HEK293 (cell line): ENCODE data around the gene ADGRD2.

Experiments
- ATF2 ChIP-seq: fragments of 450-650 bp; formaldehyde crosslinking; IDR thresholded peaks from 2 replicates; pipeline ENCODE4 v1.5.1; 2016; ENCODE audit warnings: missing biosample characterization, missing genetic modification characterization, low read depth
- CTCF ChIP-seq: fragments of 450-650 bp; formaldehyde crosslinking; IDR thresholded peaks from 2 replicates; pipeline ENCODE4 v1.5.1; 2016; ENCODE audit warnings: missing biosample characterization, missing genetic modification characterization
- REST ChIP-seq: fragments of 450-650 bp; formaldehyde crosslinking; IDR thresholded peaks from 2 replicates; pipeline ENCODE4 v1.5.1; 2016; ENCODE audit warnings: missing biosample characterization, missing genetic modification characterization
- SALL2 ChIP-seq: fragments of 450-650 bp; formaldehyde crosslinking; IDR thresholded peaks from 2 replicates; pipeline ENCODE4 v1.5.0; 2017; ENCODE audit warnings: missing biosample characterization, mild to moderate bottlenecking, missing genetic modification characterization, borderline replicate concordance
- SP2 ChIP-seq: fragments of 450-650 bp; formaldehyde crosslinking; IDR thresholded peaks from 2 replicates; pipeline ENCODE4 v1.5.1; 2016; ENCODE audit warnings: missing biosample characterization, missing genetic modification characterization
- ZNF10 ChIP-seq: fragments of 450-650 bp; formaldehyde crosslinking; IDR thresholded peaks from 2 replicates; pipeline ENCODE4 v1.5.1; 2017; ENCODE audit warnings: missing biosample characterization, missing genetic modification characterization
- ZNF560 ChIP-seq: fragments of 450-650 bp; formaldehyde crosslinking; IDR thresholded peaks from 2 replicates; pipeline ENCODE4 v1.5.1; 2017; ENCODE audit warnings: missing biosample characterization, missing genetic modification characterization, borderline replicate concordance
- ZNF670 ChIP-seq: fragments of 450-650 bp; formaldehyde crosslinking; IDR thresholded peaks from 2 replicates; pipeline ENCODE4 v1.5.1; 2016; ENCODE audit warnings: missing biosample characterization, missing genetic modification characterization, low read depth

- TF ChIP-seq ZNF10 (tag by site-specific recombination): no peak
- TF ChIP-seq ZNF560 (tag by site-specific recombination): no peak
- no peak for TF ChIP-seq CTCF (tag by site-specific recombination)
- no peak for TF ChIP-seq ATF2 (tag by site-specific recombination)
- TF ChIP-seq SP2 (tag by site-specific recombination): no peak
- no peak for TF ChIP-seq SALL2 (tag by site-specific recombination)
- no peak for TF ChIP-seq REST
- no peak for TF ChIP-seq ZNF670 (tag by site-specific recombination)
These were observed 43.7 kb downstream of the ADGRD2 start for GRCh38 chr9:124493794-124494479.
